Stimulated activated CD8-positive, alpha-beta memory T cell treated with anti-CD3 and anti-CD28 coated beads, Interleukin-12 subunit alpha, Interleukin-12 subunit beta, amount 100 ng/mL, for 1 hour (primary cell): ENCODE measurements around the gene FAM131C.
"Not testable (repeated sequence)": the region's sequence is repeated elsewhere in the genome, so short reads cannot be mapped to it uniquely, and the experiment has no call there.

Experiments used
- DNase-seq: peaks from one replicate; pipeline ENCODE4 v3.0.0-alpha.2; 2020; ENCODE audit warnings: low read depth

Gene FAM131C

DNA sequence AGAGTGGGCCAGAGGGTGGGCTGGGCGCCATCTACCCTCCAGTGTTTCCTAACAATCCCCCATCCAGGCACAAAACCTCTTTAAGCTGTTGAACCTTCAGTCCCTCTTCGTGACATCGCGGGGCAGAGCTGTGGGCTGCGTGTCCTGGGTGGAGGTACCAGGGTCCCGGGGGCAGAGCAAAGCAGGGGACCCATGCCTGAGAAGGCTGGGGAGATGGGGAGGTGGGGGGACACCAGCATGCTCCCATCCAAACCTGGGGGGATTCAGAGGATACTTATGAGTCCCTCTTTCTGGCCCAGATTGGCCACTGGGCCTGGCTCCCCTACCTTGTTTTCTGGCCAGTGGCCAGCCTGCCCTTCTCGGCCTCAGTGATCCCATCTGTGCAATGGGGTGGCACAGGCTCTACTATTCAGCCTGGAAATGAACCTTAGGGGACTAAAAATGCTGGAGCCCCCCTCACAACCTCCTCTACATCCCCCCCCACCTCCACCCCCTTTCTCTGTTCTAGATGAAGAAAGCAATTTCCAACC lies 40.3 kb downstream of the FAM131C start:
- not testable (repeated sequence) for DNase-seq

GRCh38 chr1:16032388-16033102 lies 40.9 kb downstream of the FAM131C start:
- DNase-seq = no peak

GRCh38 chr1:16031551-16031950 lies 41.9 kb downstream of the FAM131C start:
- DNase-seq = no peak

DNA sequence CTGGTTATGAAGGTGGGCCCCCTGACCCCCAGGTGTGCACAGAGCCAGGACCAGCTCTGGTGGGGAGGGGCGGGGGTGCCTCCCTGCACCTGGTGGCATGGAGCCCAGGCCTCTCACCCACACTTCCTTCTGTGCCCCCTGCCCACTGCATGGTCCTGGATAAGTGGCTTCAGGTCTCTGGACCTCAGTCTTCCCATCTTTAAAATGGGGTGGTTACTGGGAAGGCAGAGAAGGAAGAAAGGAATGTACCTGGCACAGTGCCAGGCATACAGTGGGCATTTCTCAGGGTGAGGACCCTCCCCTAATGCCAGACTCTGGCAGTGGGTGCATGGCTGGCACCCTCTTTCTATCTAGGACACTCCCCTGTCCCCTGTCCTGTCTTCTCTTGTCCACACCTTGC lies 44.2 kb downstream of the FAM131C start:
- no peak for DNase-seq

GRCh38 chr1:16029003-16029268 lies 44.5 kb downstream of the FAM131C start:
- not testable (repeated sequence) for DNase-seq

GRCh38 chr1:16028237-16029002 lies 45.0 kb downstream of the FAM131C start:
- DNase-seq = no peak

DNA sequence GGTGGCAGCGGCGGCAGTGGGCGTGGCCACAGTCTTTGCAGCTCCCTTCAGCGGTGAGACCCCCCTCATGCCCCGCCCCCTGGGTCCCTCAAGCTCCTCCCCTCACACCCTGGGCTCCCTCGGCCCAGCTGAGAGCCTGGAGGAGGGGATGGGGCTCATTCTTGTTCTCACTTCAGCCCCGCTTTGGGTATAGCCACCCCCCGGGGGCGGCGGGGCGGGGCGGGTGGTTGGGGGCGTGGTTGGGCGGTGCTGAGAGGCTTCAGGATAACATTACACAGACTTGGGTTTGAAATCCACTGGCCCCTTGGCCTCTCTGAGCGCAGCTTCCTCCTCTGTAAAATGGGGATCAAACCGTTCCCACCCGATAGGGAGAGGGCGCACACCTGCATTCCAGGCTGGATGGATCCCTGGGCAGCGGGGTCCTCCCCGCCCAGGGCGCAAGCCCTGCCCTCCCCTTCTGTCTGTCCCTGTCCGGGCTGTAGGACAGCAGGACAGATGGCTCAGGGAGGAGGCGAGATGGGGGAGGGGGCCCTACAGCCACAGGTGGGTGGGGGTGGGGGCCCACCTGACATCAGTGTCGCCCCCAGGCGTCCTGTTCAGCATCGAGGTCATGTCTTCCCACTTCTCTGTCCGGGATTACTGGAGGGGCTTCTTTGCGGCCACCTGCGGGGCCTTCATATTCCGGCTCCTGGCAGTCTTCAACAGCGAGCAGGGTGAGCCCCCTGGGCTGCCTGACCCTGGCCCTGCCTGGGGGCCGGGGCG lies 46.5 kb downstream of the FAM131C start:
- DNase-seq = no peak

GRCh38 chr1:16026302-16026701 lies 47.1 kb downstream of the FAM131C start:
- DNase-seq = not testable (repeated sequence)

DNA sequence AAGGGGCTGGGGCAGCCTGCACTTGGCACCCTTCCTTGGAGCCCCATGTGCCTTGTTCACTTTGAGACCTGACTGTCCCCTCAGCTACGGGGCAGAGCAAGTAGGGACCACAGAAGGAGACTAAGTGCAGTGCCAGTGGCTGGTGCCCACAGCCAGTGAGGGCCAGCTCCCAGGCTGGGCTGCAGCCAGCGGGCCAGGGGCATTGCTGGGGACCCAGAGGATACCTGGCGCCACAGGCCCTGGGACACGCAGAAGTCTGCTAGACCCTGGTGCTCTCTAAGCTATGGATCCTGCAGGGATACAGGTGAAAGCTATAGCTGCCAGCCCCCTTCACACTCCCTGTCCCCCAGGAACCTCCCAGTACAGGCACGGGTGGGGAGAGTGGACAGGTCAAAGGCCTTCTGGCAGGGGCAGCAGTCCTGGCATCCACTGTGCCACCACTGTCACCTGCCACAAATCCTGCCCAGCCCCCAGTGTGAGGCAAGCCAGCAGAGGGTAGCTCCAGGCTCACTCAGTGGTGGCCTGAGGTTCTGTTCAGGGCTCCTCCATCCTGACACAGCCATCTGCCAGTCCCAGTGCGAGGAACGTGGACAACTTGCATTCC lies 50.3 kb downstream of the FAM131C start:
- DNase-seq = no peak

- DNase-seq = no peak
Observed at GRCh38 chr1:16022393-16022792, 51.1 kb downstream of the FAM131C start.

- DNase-seq = no peak
Observed at GRCh38 chr1:16021681-16022080, 51.8 kb downstream of the FAM131C start, which contains the start of gene CLCNKA. CLCNKA (plus strand) TSS chr1:16022036; CDS start chr1:16022620, 584 bp downstream.

DNA sequence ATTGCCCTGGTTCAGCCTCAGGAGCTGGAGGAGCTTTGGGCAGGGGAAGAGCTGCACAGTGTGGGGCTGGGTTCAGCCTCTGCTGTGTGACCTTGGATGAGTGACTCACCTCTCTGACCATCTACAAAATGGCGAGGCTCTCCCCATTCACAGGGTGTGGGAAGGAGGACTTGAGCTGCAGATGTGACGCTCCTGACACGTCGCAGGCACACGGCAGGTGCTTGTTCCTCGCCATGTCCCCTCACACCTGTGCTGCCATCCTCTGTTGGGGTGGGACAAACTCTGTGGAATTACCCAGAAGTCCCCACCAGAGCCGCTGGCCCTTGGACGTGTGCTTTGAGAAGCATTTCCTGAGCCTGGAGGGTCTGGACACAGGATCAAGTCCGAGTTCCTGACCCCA lies 52.6 kb downstream of the FAM131C start:
- not testable (repeated sequence) for DNase-seq

GRCh38 chr1:16020325-16020724 lies 53.1 kb downstream of the FAM131C start:
- no peak for DNase-seq

DNA sequence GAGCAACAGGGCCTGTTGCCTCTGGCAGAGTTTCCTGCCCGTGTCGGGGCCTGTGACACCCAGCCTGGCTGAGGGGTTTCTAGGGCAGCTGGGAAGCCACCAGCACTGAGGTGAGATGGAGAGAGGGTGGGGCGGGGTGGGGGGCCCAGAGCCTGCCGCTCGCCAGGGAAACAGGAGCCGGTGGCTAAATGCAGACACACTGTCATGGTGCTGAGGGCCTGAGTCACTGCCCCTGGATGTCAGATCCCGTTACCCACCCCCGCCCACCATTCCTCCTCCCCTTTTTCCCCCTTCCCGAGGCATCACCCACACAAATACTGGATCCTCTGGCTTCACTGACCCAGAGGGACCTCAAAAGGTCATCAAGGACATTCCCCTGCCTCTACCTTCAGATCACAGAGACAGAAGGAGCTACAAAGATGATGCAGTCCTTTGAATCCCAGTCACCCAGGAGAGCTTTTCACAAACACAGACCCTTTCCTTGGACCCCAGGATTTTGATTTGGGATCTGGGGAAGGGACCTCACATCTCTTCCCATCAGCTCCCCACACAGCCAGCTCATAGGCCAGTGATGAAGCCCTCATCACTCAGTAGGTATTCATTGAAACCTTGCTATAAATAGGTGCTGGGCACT lies 53.7 kb downstream of the FAM131C start:
- no peak for DNase-seq

DNA sequence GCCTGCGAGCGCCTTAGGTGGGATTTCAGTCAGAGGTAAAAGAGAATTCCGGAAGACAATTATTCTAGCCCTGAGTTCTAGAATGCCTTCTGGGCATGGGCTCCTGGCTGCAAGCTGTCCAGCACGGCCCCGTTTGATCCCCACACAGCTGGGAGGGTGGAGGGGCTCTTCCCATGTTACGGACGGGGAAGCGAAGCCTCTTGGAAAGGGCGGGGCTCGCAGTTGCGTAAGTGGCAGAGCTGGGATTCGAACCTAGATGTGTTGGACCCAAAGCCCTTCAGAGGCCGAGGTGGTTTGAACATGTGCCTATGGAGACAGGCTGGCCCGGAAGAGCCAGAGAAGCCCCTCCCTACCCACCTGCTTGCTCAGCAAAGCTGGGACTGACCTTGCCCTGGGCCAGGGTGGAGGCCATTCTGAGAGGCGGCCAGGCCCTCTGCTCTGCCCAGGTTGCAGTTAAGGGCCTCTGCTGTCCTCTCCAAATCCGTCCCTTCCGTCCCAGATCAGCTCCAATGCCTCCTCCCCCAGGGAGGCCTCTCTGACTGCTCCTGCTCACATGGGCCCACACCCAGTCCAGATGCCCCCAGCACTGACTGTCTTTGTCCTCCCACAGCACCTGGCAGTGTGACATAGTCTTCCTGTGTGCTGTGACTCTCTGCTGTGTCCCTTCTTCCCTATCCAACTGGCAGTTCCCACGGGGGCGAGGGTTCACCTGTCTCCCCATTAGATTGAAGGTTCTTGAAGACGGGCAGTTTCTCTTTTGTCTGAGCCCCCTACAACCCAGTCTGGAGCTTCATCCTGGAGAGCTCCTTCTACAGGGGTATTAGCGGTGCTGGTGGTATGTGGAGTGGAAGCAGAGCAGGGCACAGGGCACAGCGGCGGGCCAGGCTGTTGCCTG lies 54.5 kb downstream of the FAM131C start:
- DNase-seq = no peak

GRCh38 chr1:16018308-16018707 lies 55.1 kb downstream of the FAM131C start:
- DNase-seq = no peak

GRCh38 chr1:16017461-16018303 lies 55.8 kb downstream of the FAM131C start, which contains the start of gene HSPB7:
HSPB7 (minus strand) TSS chr1:16018043; CDS start chr1:16017963, 80 bp downstream.
- DNase-seq = no peak

GRCh38 chr1:16017076-16017460 lies 56.4 kb downstream of the FAM131C start:
- no peak for DNase-seq
